ENCODE data around the gene ABO. TPM values are rescaled to one million over a fixed set of nuclear protein-coding genes. Genes with fewer than 3 reads are reported as not detected.

ABO gene
- total and polyA plus RNA-seq, 9 of the 15 experiments (the other 6 are each of a cell fraction or from before 2014, with no cell fraction given) = 5.0 to 21.9 (median 11.9) TPM

GRCh38 chr9:133304477-133305377 is 29.7 kb upstream of the ABO start (continued):
- no peak for TF ChIP-seq NFE2L1 (tag; IDR thresholded peaks at IDR 0.05; ENCODE audit: borderline replicate concordance, low read depth)
- no peak for TF ChIP-seq PHTF2 (CRISPR knock-in tag; IDR thresholded peaks at IDR 0.05)
- TF ChIP-seq PBX2 (CRISPR knock-in tag; IDR thresholded peaks at IDR 0.05; ENCODE audit: low read depth) = no peak
- TF ChIP-seq PBX2 (tag; conservative IDR thresholded peaks at IDR 0.05; ENCODE audit: low read depth) = no peak
- TF ChIP-seq ZMIZ1 (IDR thresholded peaks at IDR 0.05; ENCODE audit: low read depth in 2 of 2, low read length in 2 of 2) = no peak

Data from K562 (cell line).